22Rv1 (cell line): Measurements from ENCODE around the gene BAZ2A.

Experiments used
- H3K27ac ChIP-seq: fragments of 450-650 bp; 2 replicates; pipeline ENCODE4 v1.5.1; 2017
- ZFX ChIP-seq: fragments of 450-650 bp; IDR thresholded peaks from 2 replicates; pipeline ENCODE4 v1.6.1; 2017; ENCODE audit warnings: antibody characterized with exemption, borderline replicate concordance
- TF ChIP-seq, protein P1 (sequence below): fragments of 450-650 bp; IDR thresholded peaks from 2 replicates; pipeline ENCODE4 v1.5.1; 2017; ENCODE audit warnings: mild to moderate bottlenecking

BAZ2A gene

DNA sequence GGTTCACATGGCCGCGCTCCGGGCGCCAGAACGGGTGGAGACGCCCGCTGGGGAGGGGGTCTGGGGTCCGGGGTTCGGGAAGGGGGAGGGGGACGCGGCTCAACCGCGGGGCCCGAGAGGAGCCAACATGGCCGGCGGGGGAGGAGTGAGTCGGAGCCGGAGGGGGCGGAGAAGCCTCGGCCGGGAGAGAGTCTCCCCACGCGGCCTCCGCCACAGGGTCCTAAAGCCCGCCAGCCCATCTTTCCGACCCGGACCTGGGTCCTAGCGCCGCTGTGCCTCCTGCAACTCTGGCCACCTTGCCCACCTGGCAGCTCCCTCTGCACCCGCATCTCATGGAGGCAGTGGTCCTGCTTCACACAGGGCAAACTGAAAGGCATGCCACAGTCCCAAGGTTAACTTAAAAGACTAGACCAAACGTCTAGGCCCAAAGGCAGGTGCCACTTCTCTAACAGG lies at the start of gene BAZ2A:
Gene BAZ2A, minus strand, starts transcription at position 147 of the 453 bp plus-strand sequence. CDS start 12,796 bp downstream, outside the sequence.
- peak within 1 kb of the TSS; percentile 96 for H3K27ac ChIP-seq
- TF ChIP-seq, protein P1, sequence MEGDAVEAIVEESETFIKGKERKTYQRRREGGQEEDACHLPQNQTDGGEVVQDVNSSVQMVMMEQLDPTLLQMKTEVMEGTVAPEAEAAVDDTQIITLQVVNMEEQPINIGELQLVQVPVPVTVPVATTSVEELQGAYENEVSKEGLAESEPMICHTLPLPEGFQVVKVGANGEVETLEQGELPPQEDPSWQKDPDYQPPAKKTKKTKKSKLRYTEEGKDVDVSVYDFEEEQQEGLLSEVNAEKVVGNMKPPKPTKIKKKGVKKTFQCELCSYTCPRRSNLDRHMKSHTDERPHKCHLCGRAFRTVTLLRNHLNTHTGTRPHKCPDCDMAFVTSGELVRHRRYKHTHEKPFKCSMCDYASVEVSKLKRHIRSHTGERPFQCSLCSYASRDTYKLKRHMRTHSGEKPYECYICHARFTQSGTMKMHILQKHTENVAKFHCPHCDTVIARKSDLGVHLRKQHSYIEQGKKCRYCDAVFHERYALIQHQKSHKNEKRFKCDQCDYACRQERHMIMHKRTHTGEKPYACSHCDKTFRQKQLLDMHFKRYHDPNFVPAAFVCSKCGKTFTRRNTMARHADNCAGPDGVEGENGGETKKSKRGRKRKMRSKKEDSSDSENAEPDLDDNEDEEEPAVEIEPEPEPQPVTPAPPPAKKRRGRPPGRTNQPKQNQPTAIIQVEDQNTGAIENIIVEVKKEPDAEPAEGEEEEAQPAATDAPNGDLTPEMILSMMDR: no peak
- no peak for TF ChIP-seq ZFX

DNA sequence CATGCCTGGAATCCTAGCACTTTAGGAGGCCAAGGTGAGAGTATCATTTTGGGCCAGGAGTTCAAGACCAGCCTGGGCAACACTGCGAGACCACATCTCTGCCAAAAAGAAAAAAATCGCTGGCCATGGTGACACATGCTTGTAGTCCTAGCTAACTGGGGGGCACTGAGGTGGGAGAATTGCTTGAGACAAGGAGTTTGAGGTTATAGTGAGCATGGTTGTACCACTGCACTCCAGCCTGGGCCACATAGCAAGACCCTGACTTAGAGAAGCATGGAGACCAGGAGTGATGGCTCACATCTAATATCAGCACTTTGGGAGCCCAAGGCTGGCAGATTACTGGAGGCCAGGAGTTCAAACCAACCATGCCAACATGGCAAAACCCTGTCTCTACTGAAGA lies 48.7 kb upstream of the BAZ2A start:
- TF ChIP-seq, protein P1: no peak
- TF ChIP-seq ZFX: no peak
- H3K27ac ChIP-seq: peak overlapping the region; percentile 0; the same call in 1 of the 2 replicates

DNA sequence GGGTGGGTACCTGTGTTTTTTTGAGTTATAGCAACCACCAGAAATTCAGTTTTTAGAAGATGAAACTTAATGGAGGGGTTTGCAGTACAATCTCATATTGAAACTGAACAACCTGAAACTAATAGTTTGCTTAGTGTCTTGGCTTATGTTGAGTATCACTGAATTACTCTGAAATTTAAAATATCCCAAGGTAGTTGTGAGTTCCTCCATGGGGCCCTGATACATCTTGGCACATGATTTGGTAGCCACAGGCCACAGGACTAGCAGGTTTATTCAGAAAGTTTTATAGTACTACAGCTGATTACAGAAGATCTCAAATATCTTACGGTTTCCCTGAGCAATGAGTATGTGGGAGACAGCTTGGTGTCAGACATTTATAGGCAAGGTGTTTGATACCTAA lies 47.6 kb upstream of the BAZ2A start:
- H3K27ac ChIP-seq: peak overlapping the region; percentile 0; the same call in 1 of the 2 replicates
- TF ChIP-seq ZFX: no peak
- TF ChIP-seq, protein P1: no peak

DNA sequence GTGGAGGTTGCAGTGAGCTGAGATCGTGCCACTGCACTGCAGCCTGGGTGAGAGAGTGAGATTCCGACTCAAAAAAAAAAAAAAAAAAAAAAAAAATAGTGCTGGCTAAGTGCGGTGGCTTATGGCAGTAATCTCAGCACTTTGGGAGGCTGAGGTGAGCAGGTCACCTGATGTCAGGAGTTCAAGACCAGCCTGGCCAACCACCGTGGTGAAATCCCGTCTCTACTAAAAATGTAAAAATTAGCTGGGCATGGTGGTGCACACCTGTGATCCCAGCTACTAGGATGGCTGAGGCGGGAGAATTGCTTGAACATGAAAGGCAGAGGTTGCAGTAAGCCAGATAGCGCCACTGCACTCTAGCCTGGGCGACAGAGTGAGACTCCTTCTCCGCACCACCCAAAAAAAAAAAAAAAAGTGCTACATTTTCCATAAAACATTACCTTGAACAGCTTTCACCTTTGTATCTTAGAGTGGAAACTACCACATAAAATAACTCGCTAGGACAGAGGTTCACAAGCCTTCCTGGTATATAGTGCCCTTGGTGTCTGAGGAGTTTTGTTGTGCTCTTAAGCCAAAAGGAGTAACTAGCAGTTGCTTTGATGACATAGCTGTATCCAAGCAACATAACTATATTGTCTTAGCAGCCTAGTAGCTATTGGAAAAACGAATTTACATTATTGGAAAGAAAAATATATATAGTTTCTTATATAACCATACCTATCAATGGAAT lies 46.9 kb upstream of the BAZ2A start:
- 0 out of 2 replicates have a peak overlapping the region, but pooled peaks have one; percentile 0 for H3K27ac ChIP-seq
- no peak for TF ChIP-seq ZFX
- TF ChIP-seq, protein P1: no peak

GRCh38 chr12:56671608-56672007 lies 41.5 kb upstream of the BAZ2A start:
- TF ChIP-seq, protein P1: no peak
- TF ChIP-seq ZFX: no peak
- peak overlapping the region; percentile 9; the same call in 1 of the 2 replicates for H3K27ac ChIP-seq

- TF ChIP-seq, protein P1: no peak
- TF ChIP-seq ZFX: no peak
- H3K27ac ChIP-seq: no peak overlapping the region
Measured at GRCh38 chr12:56670836-56671235, 40.7 kb upstream of the BAZ2A start.

- peak overlapping the region; percentile 4; the same call in 1 of the 2 replicates for H3K27ac ChIP-seq
- TF ChIP-seq, protein P1: no peak
- no peak for TF ChIP-seq ZFX
Measured at GRCh38 chr12:56668197-56668457, 38.0 kb upstream of the BAZ2A start.
